Liver (tissue), 9 donors: Measurements from ENCODE around the gene AFAP1. TPM values are rescaled to one million over a fixed set of nuclear protein-coding genes. Genes with fewer than 3 reads are reported as not detected.

Source experiments
- DNase-seq: peaks from one replicate; pipeline ENCODE4 v3.0.0-alpha.2; 2017; ENCODE audit warnings: low spot score
- H3K27ac ChIP-seq, 2 donors: one replicate each; pipeline ENCODE4 v1.7.0; 2013; ENCODE audit warnings: inconsistent platforms in 2 of 2, low read length in 2 of 2, control low read depth in 1 of 2, low read depth in 1 of 2, mild to moderate bottlenecking in 1 of 2
- H3K27me3 ChIP-seq, 4 donors: one replicate each; pipeline versions ENCODE4 v1.6.1 to v1.7.0; 2013; ENCODE audit warnings: low read length in 3 of 4, inconsistent platforms in 1 of 4, mild to moderate bottlenecking in 1 of 4, moderate library complexity in 1 of 4; ENCODE audit not compliant: control insufficient read depth in 4 of 4, insufficient read depth in 4 of 4
- H3K36me3 ChIP-seq, 4 donors: one replicate each; pipeline versions ENCODE4 v1.6.1 to v1.7.0; 2013; ENCODE audit warnings: low read length in 3 of 4, mild to moderate bottlenecking in 3 of 4, low read depth in 1 of 4, moderate library complexity in 1 of 4; ENCODE audit not compliant: control insufficient read depth in 4 of 4, insufficient read depth in 3 of 4
- H3K4me1 ChIP-seq, 4 donors: one replicate each; pipeline versions ENCODE4 v1.6.1 to v1.7.0; 2013; ENCODE audit warnings: low read length in 3 of 4, mild to moderate bottlenecking in 3 of 4, moderate library complexity in 1 of 4; ENCODE audit not compliant: control insufficient read depth in 4 of 4, insufficient read depth in 4 of 4
- H3K4me3 ChIP-seq, 3 donors: one replicate each; pipeline versions ENCODE4 v1.6.1 to v1.7.0; 2013; ENCODE audit warnings: low read length in 3 of 3, control low read depth in 1 of 3, low read depth in 1 of 3, mild to moderate bottlenecking in 1 of 3
- H3K9ac ChIP-seq, 2 donors: one replicate each; pipeline ENCODE4 v1.7.0; 2013; ENCODE audit warnings: low read length in 2 of 2, mild to moderate bottlenecking in 2 of 2, moderate library complexity in 2 of 2, control low read depth in 1 of 2, low read depth in 1 of 2
- H3K9me3 ChIP-seq, 4 donors: one replicate each; pipeline versions ENCODE4 v1.6.1 to v1.7.0; 2013; ENCODE audit warnings: low read length in 3 of 4; ENCODE audit not compliant: control insufficient read depth in 4 of 4
- EGR1 ChIP-seq, 2 donors: IDR thresholded peaks; 2 replicates each; pipeline ENCODE4 v1.6.1; 2016 to 2018; ENCODE audit warnings: antibody characterized with exemption in 2 of 2, low read depth in 2 of 2
- FOXA1 ChIP-seq: IDR thresholded peaks from 2 replicates; pipeline ENCODE4 v1.6.1; 2016; ENCODE audit warnings: antibody characterized with exemption
- FOXA2 ChIP-seq: IDR thresholded peaks from 2 replicates; pipeline ENCODE4 v1.6.1; 2016; ENCODE audit warnings: antibody characterized with exemption
- GABPA ChIP-seq, 2 donors: IDR thresholded peaks in 1 of 2; conservative IDR thresholded peaks in 1 of 2; 2 replicates each; pipeline ENCODE4 v1.6.1; 2016; ENCODE audit warnings: antibody characterized with exemption in 2 of 2, mild to moderate bottlenecking in 1 of 2, moderate library complexity in 1 of 2
- HNF4A ChIP-seq, 2 donors: conservative IDR thresholded peaks; 2 replicates each; pipeline ENCODE4 v1.6.1; 2016; ENCODE audit warnings: antibody characterized with exemption in 2 of 2, mild to moderate bottlenecking in 2 of 2
- HNF4G ChIP-seq: IDR thresholded peaks from 2 replicates; pipeline ENCODE4 v1.6.1; 2016; ENCODE audit warnings: antibody characterized with exemption
- JUND ChIP-seq, 2 donors: IDR thresholded peaks; 2 replicates each; pipeline ENCODE4 v1.6.1; 2016; ENCODE audit warnings: antibody characterized with exemption in 2 of 2
- MAX ChIP-seq: IDR thresholded peaks from 2 replicates; pipeline ENCODE4 v1.6.1; 2016; ENCODE audit warnings: antibody characterized with exemption
- NR2F2 ChIP-seq: IDR thresholded peaks from 2 replicates; pipeline ENCODE4 v1.6.1; 2016; ENCODE audit warnings: antibody characterized with exemption
- RAD21 ChIP-seq, 2 donors: IDR thresholded peaks; 2 replicates each; pipeline ENCODE4 v1.6.1; 2016; ENCODE audit warnings: antibody characterized with exemption in 2 of 2, mild to moderate bottlenecking in 2 of 2
- RXRA ChIP-seq, 2 donors: IDR thresholded peaks; 2 replicates each; pipeline ENCODE4 v1.6.1; 2017 to 2018; ENCODE audit warnings: antibody characterized with exemption in 2 of 2, mild to moderate bottlenecking in 1 of 2
- SP1 ChIP-seq: IDR thresholded peaks from 2 replicates; pipeline ENCODE4 v1.6.1; 2018; ENCODE audit warnings: antibody characterized with exemption, mild to moderate bottlenecking
- TAF1 ChIP-seq: conservative IDR thresholded peaks from 2 replicates; pipeline ENCODE4 v1.6.1; 2016; ENCODE audit warnings: antibody characterized with exemption, mild to moderate bottlenecking
- YY1 ChIP-seq: IDR thresholded peaks from 2 replicates; pipeline ENCODE4 v1.6.1; 2016; ENCODE audit warnings: antibody characterized with exemption, mild to moderate bottlenecking
- ZBTB33 ChIP-seq: IDR thresholded peaks from 2 replicates; pipeline ENCODE4 v1.6.1; 2016; ENCODE audit warnings: antibody characterized with exemption
- WGBS: extraction: QIAGEN DNeasy Blood & Tissue Kit; methylation state at CpG from one replicate; pipeline ENCODE4 v1.1.7; 2013; 5-methylcytosine and 5-hydroxymethylcytosine counted together
- polyA plus RNA-seq, 2 donors: library from polyadenylated mRNA; stranded (reverse) in 1 of 2; unstranded in 1 of 2; fragments of 200-250 nt in 1 of 2; fragments of >200 nt in 1 of 2; fragmentation: Nextera tagmentation in 1 of 2; extraction: Ambion mirVana in 1 of 2; gene quantifications; one replicate each; pipeline versions ENCODE4 v1.2.1 to v1.2.3, GENCODE V29; 2013 to 2015
- total RNA-seq, 2 donors: library from RNA; depleted of rRNA; stranded (reverse); fragments of >200 nt; gene quantifications; one replicate each; pipeline ENCODE4 v1.2.3, GENCODE V29; 2014
- TF ChIP-seq, protein P1 (sequence below): IDR thresholded peaks from 2 replicates; pipeline ENCODE4 v1.6.1; 2016; ENCODE audit warnings: antibody characterized with exemption, mild to moderate bottlenecking
- TF ChIP-seq, protein P2 (sequence below): fragments of 150-350 bp; IDR thresholded peaks from 2 replicates; pipeline ENCODE4 v1.5.1; 2017; ENCODE audit warnings: improper control_type of control experiment, low read depth, low read length; ENCODE audit not compliant: missing input control
- TF ChIP-seq, protein P3 (sequence below): IDR thresholded peaks from 2 replicates; pipeline ENCODE4 v1.6.1; 2016; ENCODE audit warnings: antibody characterized with exemption
- donor health status: healthy.
- donor health status: healthy.
- donor health status: healthy.
- donor health status: healthy.
- donor health status: healthy.

AFAP1 gene
- total and polyA plus RNA-seq, 4 donors = 0.40 to 3.2 (median 1.6) TPM

GRCh38 chr4:7797330-7797729 is 142.3 kb downstream of the AFAP1 start:
- no peak overlapping the region for H3K27ac ChIP-seq
- no peaks in the 10 kb centered on the region for H3K4me1 ChIP-seq
- H3K9me3 ChIP-seq = no peaks in the 10 kb centered on the region
- 95% methylated on average over 11 of the region's 11 CpGs for WGBS
- TF ChIP-seq RXRA (IDR thresholded peaks at IDR 0.05) = no peak
- no peak for TF ChIP-seq MAX
- TF ChIP-seq YY1 = no peak
- no peak for TF ChIP-seq NR2F2
- H3K36me3 ChIP-seq = no peaks in the 10 kb centered on the region
- H3K4me3 ChIP-seq = no peak overlapping the region
- no peak overlapping the region for H3K9ac ChIP-seq
- no peak for DNase-seq
- H3K27me3 ChIP-seq = no peaks in the 10 kb centered on the region

DNA sequence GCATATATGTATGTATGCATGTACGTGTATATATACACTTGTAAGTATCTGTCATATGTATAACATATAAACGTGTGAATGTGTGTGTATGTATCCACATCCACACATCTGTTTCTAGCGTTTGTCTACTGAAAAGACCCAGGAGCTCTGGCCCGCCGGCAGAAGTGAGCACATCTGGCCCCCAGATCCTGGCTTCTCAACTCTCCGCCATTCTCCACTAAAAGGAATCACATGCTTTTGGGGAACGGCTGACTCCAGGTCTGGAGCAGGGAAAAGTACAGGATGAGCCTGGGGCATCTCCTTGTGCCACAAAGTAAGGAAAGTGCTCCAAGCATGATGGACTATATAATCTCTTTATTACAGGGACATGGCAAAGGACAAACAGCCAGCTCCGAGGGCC is 143.7 kb downstream of the AFAP1 start:
- H3K4me1 ChIP-seq = no peaks in the 10 kb centered on the region
- H3K4me3 ChIP-seq = no peak overlapping the region
- no peaks in the 10 kb centered on the region for H3K9me3 ChIP-seq
- no peaks in the 10 kb centered on the region for H3K36me3 ChIP-seq
- no peaks in the 10 kb centered on the region for H3K27me3 ChIP-seq
- no peak for DNase-seq
- H3K9ac ChIP-seq = no peak overlapping the region
- 93% methylated on average over 8 of the region's 8 CpGs for WGBS
- TF ChIP-seq FOXA2 (no peak), MAX (no peak), HNF4A (conservative IDR thresholded peaks at IDR 0.05) (no peak), GABPA (IDR thresholded peaks at IDR 0.05 in 1 of 2, conservative IDR thresholded peaks at IDR 0.05 in 1 of 2) (no peak), FOXA1 (no peak), ZBTB33 (no peak), YY1 (no peak), JUND (IDR thresholded peaks at IDR 0.05) (no peak), SP1 (no peak), HNF4G (no peak), RAD21 (IDR thresholded peaks at IDR 0.05) (no peak), NR2F2 (no peak), EGR1 (IDR thresholded peaks at IDR 0.05; ENCODE audit: low read depth in 2 of 2) (no peak), RXRA (IDR thresholded peaks at IDR 0.05) (no peak), TAF1 (no peak)
- TF ChIP-seq, protein P1, sequence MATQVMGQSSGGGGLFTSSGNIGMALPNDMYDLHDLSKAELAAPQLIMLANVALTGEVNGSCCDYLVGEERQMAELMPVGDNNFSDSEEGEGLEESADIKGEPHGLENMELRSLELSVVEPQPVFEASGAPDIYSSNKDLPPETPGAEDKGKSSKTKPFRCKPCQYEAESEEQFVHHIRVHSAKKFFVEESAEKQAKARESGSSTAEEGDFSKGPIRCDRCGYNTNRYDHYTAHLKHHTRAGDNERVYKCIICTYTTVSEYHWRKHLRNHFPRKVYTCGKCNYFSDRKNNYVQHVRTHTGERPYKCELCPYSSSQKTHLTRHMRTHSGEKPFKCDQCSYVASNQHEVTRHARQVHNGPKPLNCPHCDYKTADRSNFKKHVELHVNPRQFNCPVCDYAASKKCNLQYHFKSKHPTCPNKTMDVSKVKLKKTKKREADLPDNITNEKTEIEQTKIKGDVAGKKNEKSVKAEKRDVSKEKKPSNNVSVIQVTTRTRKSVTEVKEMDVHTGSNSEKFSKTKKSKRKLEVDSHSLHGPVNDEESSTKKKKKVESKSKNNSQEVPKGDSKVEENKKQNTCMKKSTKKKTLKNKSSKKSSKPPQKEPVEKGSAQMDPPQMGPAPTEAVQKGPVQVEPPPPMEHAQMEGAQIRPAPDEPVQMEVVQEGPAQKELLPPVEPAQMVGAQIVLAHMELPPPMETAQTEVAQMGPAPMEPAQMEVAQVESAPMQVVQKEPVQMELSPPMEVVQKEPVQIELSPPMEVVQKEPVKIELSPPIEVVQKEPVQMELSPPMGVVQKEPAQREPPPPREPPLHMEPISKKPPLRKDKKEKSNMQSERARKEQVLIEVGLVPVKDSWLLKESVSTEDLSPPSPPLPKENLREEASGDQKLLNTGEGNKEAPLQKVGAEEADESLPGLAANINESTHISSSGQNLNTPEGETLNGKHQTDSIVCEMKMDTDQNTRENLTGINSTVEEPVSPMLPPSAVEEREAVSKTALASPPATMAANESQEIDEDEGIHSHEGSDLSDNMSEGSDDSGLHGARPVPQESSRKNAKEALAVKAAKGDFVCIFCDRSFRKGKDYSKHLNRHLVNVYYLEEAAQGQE = no peak
- TF ChIP-seq, protein P2, sequence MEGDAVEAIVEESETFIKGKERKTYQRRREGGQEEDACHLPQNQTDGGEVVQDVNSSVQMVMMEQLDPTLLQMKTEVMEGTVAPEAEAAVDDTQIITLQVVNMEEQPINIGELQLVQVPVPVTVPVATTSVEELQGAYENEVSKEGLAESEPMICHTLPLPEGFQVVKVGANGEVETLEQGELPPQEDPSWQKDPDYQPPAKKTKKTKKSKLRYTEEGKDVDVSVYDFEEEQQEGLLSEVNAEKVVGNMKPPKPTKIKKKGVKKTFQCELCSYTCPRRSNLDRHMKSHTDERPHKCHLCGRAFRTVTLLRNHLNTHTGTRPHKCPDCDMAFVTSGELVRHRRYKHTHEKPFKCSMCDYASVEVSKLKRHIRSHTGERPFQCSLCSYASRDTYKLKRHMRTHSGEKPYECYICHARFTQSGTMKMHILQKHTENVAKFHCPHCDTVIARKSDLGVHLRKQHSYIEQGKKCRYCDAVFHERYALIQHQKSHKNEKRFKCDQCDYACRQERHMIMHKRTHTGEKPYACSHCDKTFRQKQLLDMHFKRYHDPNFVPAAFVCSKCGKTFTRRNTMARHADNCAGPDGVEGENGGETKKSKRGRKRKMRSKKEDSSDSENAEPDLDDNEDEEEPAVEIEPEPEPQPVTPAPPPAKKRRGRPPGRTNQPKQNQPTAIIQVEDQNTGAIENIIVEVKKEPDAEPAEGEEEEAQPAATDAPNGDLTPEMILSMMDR = no peak
- TF ChIP-seq, protein P3, sequence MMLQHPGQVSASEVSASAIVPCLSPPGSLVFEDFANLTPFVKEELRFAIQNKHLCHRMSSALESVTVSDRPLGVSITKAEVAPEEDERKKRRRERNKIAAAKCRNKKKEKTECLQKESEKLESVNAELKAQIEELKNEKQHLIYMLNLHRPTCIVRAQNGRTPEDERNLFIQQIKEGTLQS = no peak
- H3K27ac ChIP-seq = no peak overlapping the region
